ENCODE measurements around the gene HNRNPR. TPM values are rescaled to one million over a fixed set of nuclear protein-coding genes. Genes with fewer than 3 reads are reported as not detected.

HNRNPR gene
- total and polyA plus RNA-seq, 9 of the 15 experiments (the other 6 are each of a cell fraction or from before 2014, with no cell fraction given) = 80.9 to 372 (median 301) TPM

GRCh38 chr1:23296931-23297330, 47.2 kb downstream of the HNRNPR start:
- Histone ChIP-seq H3K4me3 (no peak overlapping the region), H3K27ac (ENCODE audit: extremely low read depth, low read depth, low read length) (no peak overlapping the region), H4K20me1 (replicated peaks; ENCODE audit: control insufficient read depth, insufficient read depth, low read length) (no peaks in the 10 kb centered on the region), H3K4me1 (replicated peaks in 1 of 2; ENCODE audit: control insufficient read depth in 2 of 2, insufficient read depth in 2 of 2, low read length in 2 of 2) (no peaks in the 10 kb centered on the region), H3K27me3 (ENCODE audit: control insufficient read depth in 2 of 2, insufficient read depth in 2 of 2, low read length in 2 of 2) (no peaks in the 10 kb centered on the region), H3K36me3 (ENCODE audit: control insufficient read depth, insufficient read depth, low read length) (peaks cover 58% of the 10 kb centered on the region; the same call in 1 of the 3 replicates), H3K4me2 (ENCODE audit: insufficient read depth, low read length) (no peak overlapping the region), H3K9me1 (ENCODE audit: control insufficient read depth, insufficient read depth, low read length) (no peaks in the 10 kb centered on the region), H3K9me3 (replicated peaks; ENCODE audit: control insufficient read depth, insufficient read depth, low read depth, low read length) (no peaks in the 10 kb centered on the region), H3K9ac (ENCODE audit: insufficient read depth in 1 of 2, low read depth in 2 of 2, low read length in 2 of 2) (no peak overlapping the region), H3K79me2 (ENCODE audit: control insufficient read depth, insufficient read depth, low read length) (no peaks in the 10 kb centered on the region), H2AFZ (ENCODE audit: low read depth, low read length) (no peak overlapping the region)
- no peak for TF ChIP-seq PHF8 (IDR thresholded peaks at IDR 0.05; ENCODE audit: borderline replicate concordance, low read length)
- TF ChIP-seq PYGO2 (tag; IDR thresholded peaks at IDR 0.05) = no peak
- no peak for TF ChIP-seq TOE1 (IDR thresholded peaks at IDR 0.05; ENCODE audit: borderline replicate concordance)
- TF ChIP-seq TOE1 (CRISPR knock-in tag; IDR thresholded peaks at IDR 0.05; ENCODE audit: borderline replicate concordance, low read depth) = no peak
- TF ChIP-seq, protein P1, sequence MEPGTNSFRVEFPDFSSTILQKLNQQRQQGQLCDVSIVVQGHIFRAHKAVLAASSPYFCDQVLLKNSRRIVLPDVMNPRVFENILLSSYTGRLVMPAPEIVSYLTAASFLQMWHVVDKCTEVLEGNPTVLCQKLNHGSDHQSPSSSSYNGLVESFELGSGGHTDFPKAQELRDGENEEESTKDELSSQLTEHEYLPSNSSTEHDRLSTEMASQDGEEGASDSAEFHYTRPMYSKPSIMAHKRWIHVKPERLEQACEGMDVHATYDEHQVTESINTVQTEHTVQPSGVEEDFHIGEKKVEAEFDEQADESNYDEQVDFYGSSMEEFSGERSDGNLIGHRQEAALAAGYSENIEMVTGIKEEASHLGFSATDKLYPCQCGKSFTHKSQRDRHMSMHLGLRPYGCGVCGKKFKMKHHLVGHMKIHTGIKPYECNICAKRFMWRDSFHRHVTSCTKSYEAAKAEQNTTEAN (CRISPR knock-in tag; IDR thresholded peaks at IDR 0.05) = no peak
- no peak for TF ChIP-seq CCNT2 (IDR thresholded peaks at IDR 0.05; ENCODE audit: borderline replicate concordance, extremely low read depth, insufficient read length, low read depth, low read length)
- TF ChIP-seq BMI1 (IDR thresholded peaks at IDR 0.05; ENCODE audit: low read length) = no peak
- TF ChIP-seq ZNF830 (CRISPR knock-in tag; IDR thresholded peaks at IDR 0.05) = no peak
- WGBS (ENCODE audit: insufficient coverage, low coverage, missing lambda C conversion rate) = 95% methylated on average over 2 of the region's 2 CpGs
- ChIA-PET CTCF (ENCODE audit: low intra/inter-chr PET ratio) (no interaction called here), POLR2A (interaction anchor here (1.6 kb wide), 1 partner anchor 47 kb away, joined by 4 read pairs; the partner anchor contains the start of gene HNRNPR)
- FAIRE-seq (no peak), ATAC-seq (no peak), DNase-seq (ENCODE audit: extremely low read depth in 1 of 4, low spot score in 3 of 4) (no peak)
- no TSS peak for BruUV-seq (replicated peaks)
- in situ Hi-C loops (cut with MboI) (no loop called here), intact Hi-C loops (cut with micrococcal nuclease) (no loop called here)

Data from K562 (cell line).